PC-3 (cell line): ENCODE data around the gene C10orf120.

ENCODE experiments used
- CTCF ChIP-seq: fragments of 300-600 bp; sonication (generic); conservative IDR thresholded peaks from 2 replicates; pipeline ENCODE4 v1.5.1; 2017; ENCODE audit warnings: antibody characterized with exemption, low read depth, mild to moderate bottlenecking, low read length
- EZH2 ChIP-seq: fragments of 300-600 bp; sonication (generic); IDR thresholded peaks from one replicate; pipeline ENCODE4 v1.6.1; 2017; ENCODE audit warnings: antibody characterized with exemption, mild to moderate bottlenecking, low read length; ENCODE audit not compliant: unreplicated experiment
- EZH2phosphoT487 ChIP-seq: fragments of 300-600 bp; sonication (generic); IDR thresholded peaks from 2 replicates; pipeline ENCODE4 v1.6.1; 2018; ENCODE audit warnings: mild to moderate bottlenecking, antibody characterized with exemption, low read length, borderline replicate concordance

DNA sequence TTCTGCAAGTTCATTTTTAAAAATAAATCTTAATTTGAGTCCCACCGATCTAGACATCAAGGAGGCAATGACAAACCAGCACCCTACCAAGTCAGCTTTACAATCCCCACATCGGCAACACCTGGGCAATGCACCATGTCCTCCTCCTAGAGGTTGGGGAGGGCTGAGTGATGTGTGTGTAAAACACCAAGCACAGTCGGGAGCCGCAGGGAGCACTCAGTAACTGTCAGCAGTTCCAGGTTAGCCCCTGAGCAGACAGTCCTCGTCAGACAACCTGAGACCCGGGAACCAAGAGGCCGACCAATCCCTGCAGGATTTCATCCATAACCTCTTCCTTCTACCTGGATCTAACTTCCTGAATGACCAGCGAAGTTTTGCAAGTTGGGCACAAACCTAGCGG lies 15.9 kb upstream of the C10orf120 start:
- TF ChIP-seq CTCF (no peak), EZH2 (no peak), EZH2phosphoT487 (no peak)
